Keratinocyte (primary cell): ENCODE measurements around the gene ME2. TPM values are rescaled to one million over a fixed set of nuclear protein-coding genes. Genes with fewer than 3 reads are reported as not detected.
A peak's percentile ranks its signal among the peaks of the same experiment; 100 is the strongest.

Experiments used
- DNase-seq: peaks from one replicate; pipeline ENCODE4 v3.0.0-alpha.2; 2011; ENCODE audit warnings: low read depth, missing footprints, low spot score
- FAIRE-seq: peaks from 2 replicates; lab custom pipeline; 2011; peaks lifted over from hg19 to GRCh38; lab: Jason Lieb, UNC
- H2AFZ ChIP-seq: 2 replicates; pipeline ENCODE4 v1.6.0; 2012; ENCODE audit warnings: low read length, control low read depth, inconsistent platforms; ENCODE audit not compliant: control insufficient read depth
- H3K27ac ChIP-seq: 2 replicates; pipeline ENCODE4 v1.5.1; 2011; ENCODE audit warnings: low read length; ENCODE audit not compliant: control insufficient read depth, insufficient read depth
- H3K27me3 ChIP-seq: 3 replicates; pipeline ENCODE4 v1.6.0; 2011; ENCODE audit warnings: low read length; ENCODE audit not compliant: control insufficient read depth, insufficient read depth; ENCODE audit errors: extremely low read depth
- H3K36me3 ChIP-seq, 2 experiments: 2 replicates in 1 of 2; 3 replicates in 1 of 2; pipeline ENCODE4 v1.5.1; 2011; ENCODE audit warnings: low read length in 2 of 2, mild to moderate bottlenecking in 1 of 2; ENCODE audit not compliant: control insufficient read depth in 2 of 2, insufficient read depth in 2 of 2; ENCODE audit errors: extremely low read depth in 1 of 2
- H3K4me1 ChIP-seq: 3 replicates; pipeline ENCODE4 v1.5.1; 2011; ENCODE audit warnings: low read length; ENCODE audit not compliant: control insufficient read depth, insufficient read depth; ENCODE audit errors: extremely low read depth
- H3K4me2 ChIP-seq: 3 replicates; pipeline ENCODE4 v1.6.0; 2011; ENCODE audit warnings: low read depth, low read length; ENCODE audit not compliant: control insufficient read depth, insufficient read depth; ENCODE audit errors: extremely low read depth
- H3K4me3 ChIP-seq, 3 experiments: fragments of 200-600 bp in 1 of 3; sonication (generic) in 1 of 3; 2 replicates in 2 of 3; 3 replicates in 1 of 3; pipeline ENCODE4 v1.5.1; 2011 to 2016; ENCODE audit warnings: low read length in 3 of 3, mild to moderate bottlenecking in 3 of 3, control low read depth in 2 of 3, inconsistent platforms in 1 of 3, low read depth in 1 of 3, mixed read lengths in 1 of 3, mixed run types in 1 of 3, moderate library complexity in 1 of 3; ENCODE audit not compliant: control insufficient read depth in 2 of 3, insufficient read depth in 2 of 3; ENCODE audit errors: extremely low read depth in 1 of 3
- H3K79me2 ChIP-seq: 2 replicates; pipeline ENCODE4 v1.6.0; 2012; ENCODE audit warnings: low read length; ENCODE audit not compliant: control insufficient read depth, insufficient read depth
- H3K9ac ChIP-seq: 3 replicates; pipeline ENCODE4 v1.6.0; 2011; ENCODE audit warnings: low read length; ENCODE audit not compliant: control insufficient read depth, insufficient read depth; ENCODE audit errors: extremely low read depth
- H3K9me1 ChIP-seq: 3 replicates; pipeline ENCODE4 v1.6.0; 2011; ENCODE audit warnings: low read length; ENCODE audit not compliant: control insufficient read depth, insufficient read depth; ENCODE audit errors: extremely low read depth
- H3K9me3 ChIP-seq: 2 replicates; pipeline ENCODE4 v1.5.1; 2012; ENCODE audit warnings: low read depth, low read length; ENCODE audit not compliant: control insufficient read depth
- H4K20me1 ChIP-seq: 3 replicates; pipeline ENCODE4 v1.6.0; 2011; ENCODE audit warnings: low read length; ENCODE audit not compliant: control insufficient read depth, insufficient read depth; ENCODE audit errors: extremely low read depth
- CTCF ChIP-seq, 3 experiments: IDR thresholded peaks in 1 of 3; conservative IDR thresholded peaks in 1 of 3; optimal IDR thresholded peaks in 1 of 3; 2 replicates in 2 of 3; 3 replicates in 1 of 3; pipeline versions ENCODE3 to v1.5.1; 2011; ENCODE audit warnings: low read length in 3 of 3, mild to moderate bottlenecking in 3 of 3, moderate library complexity in 2 of 3, control low read depth in 1 of 3, inconsistent platforms in 1 of 3; ENCODE audit not compliant: insufficient read depth in 2 of 3; ENCODE audit errors: extremely low read depth in 1 of 3
- EZH2 ChIP-seq: IDR thresholded peaks from one replicate; pipeline ENCODE4 v1.6.1; 2012; ENCODE audit warnings: inconsistent platforms, mild to moderate bottlenecking, low read length, moderate library complexity
- dilution Hi-C: fragments of 300-500 bp; cut with MboI; formaldehyde crosslinking; loops from one replicate; pipeline ENCODE4 v1.7.0; 2020; ENCODE audit warnings: low sequenced_read_pairs; ENCODE audit not compliant: extremely low pct_ligation_motif_present
- polyA plus RNA-seq, 5 experiments: library from polyadenylated mRNA; depleted of rRNA in 3 of 5; stranded (reverse) in 3 of 5; stranded (forward) in 1 of 5; unstranded in 1 of 5; fragments of >200 nt; gene quantifications; 1 replicate in 1 of 5; 2 replicates in 3 of 5; 3 replicates in 1 of 5; pipeline versions ENCODE4 v1.2.1 to v1.2.3, GENCODE V29; 2011 to 2012; ENCODE audit warnings: missing spikeins in 2 of 5, low read depth in 1 of 5, low replicate concordance in 1 of 5

Gene ME2
- polyA plus RNA-seq, 1 donor (not counting 4 experiments of a cell fraction or from before 2014, with no cell fraction given) = 72.0 TPM

DNA sequence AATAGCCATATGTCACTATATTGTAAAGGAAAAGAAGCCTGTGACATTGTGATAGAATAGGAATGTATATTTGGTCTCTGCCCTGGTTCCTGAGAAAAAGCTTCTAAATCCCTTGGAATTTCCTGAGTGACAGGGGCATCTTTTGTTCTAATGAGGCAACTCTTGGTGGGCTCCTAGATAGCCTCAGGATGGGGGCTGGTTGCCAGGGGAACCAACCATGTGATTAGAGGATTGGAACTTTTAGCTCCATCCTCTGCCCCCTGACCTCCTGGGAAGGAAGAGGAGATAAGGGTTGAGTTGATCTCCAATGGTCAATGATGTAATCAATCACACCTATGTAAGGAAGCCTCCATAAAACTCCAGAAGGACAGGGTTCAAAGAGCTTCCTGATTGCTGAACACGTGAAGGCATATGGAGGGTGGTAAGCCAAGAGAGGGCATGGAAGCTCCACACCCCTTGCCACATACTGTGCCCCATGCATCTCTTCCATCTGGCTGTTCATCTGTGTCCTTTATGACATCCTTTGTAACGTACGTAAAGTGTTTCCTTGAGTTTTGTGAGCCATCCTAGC is 2.9 kb upstream of the ME2 start:
- Histone ChIP-seq H4K20me1 (no peaks in the 10 kb centered on the region), H2AFZ (no peak overlapping the region), H3K4me3 (no peak overlapping the region), H3K9me1 (no peaks in the 10 kb centered on the region), H3K36me3 (no peaks in the 10 kb centered on the region), H3K4me2 (no peak overlapping the region), H3K9ac (no peak overlapping the region), H3K9me3 (no peaks in the 10 kb centered on the region), H3K4me1 (peaks cover 25% of the 10 kb centered on the region), H3K27ac (no peak overlapping the region), H3K27me3 (no peaks in the 10 kb centered on the region), H3K79me2 (peaks cover 17% of the 10 kb centered on the region)
- no peak for FAIRE-seq
- no peak for DNase-seq
- TF ChIP-seq EZH2 (no peak), CTCF (optimal IDR thresholded peaks at IDR 0.05 in 1 of 3, IDR thresholded peaks at IDR 0.05 in 1 of 3, conservative IDR thresholded peaks at IDR 0.05 in 1 of 3; ENCODE audit: extremely low read depth in 1 of 3, insufficient read depth in 2 of 3, low read length in 3 of 3) (no peak)
- dilution Hi-C loops = no loop called here

GRCh38 chr18:50877545-50878265 is 1.2 kb upstream of the ME2 start:
- Histone ChIP-seq H3K4me1 (peaks cover 19% of the 10 kb centered on the region), H3K9ac (peak overlapping the region; percentile 88), H2AFZ (no peak overlapping the region), H3K79me2 (peaks cover 29% of the 10 kb centered on the region), H3K27me3 (no peaks in the 10 kb centered on the region), H3K9me3 (no peaks in the 10 kb centered on the region), H3K9me1 (no peaks in the 10 kb centered on the region), H3K4me3 (peak overlapping the region; percentile 79 to 91 (median 87)), H3K36me3 (no peaks in the 10 kb centered on the region), H4K20me1 (no peaks in the 10 kb centered on the region), H3K4me2 (peak overlapping the region; percentile 70), H3K27ac (peak overlapping the region; percentile 84)
- dilution Hi-C loops = no loop called here
- FAIRE-seq (peak; percentile 20), DNase-seq (no peak)
- TF ChIP-seq CTCF (optimal IDR thresholded peaks at IDR 0.05 in 1 of 3, IDR thresholded peaks at IDR 0.05 in 1 of 3, conservative IDR thresholded peaks at IDR 0.05 in 1 of 3; ENCODE audit: extremely low read depth in 1 of 3, insufficient read depth in 2 of 3, low read length in 3 of 3) = no peak
- no peak for TF ChIP-seq EZH2
